Ishikawa (cell line): ENCODE data around the gene SLC43A3.

Experiments used
- CEBPB ChIP-seq: IDR thresholded peaks from 2 replicates; pipeline ENCODE4 v1.6.1; 2012
- CREB1 ChIP-seq: IDR thresholded peaks from 2 replicates; pipeline ENCODE4 v1.6.1; 2012; ENCODE audit warnings: low read depth
- EGR1 ChIP-seq: IDR thresholded peaks from 2 replicates; pipeline ENCODE4 v1.6.1; 2012
- EP300 ChIP-seq: IDR thresholded peaks from 2 replicates; pipeline ENCODE4 v1.6.1; 2012; ENCODE audit warnings: borderline replicate concordance
- FOXM1 ChIP-seq: IDR thresholded peaks from 2 replicates; pipeline ENCODE4 v1.6.1; 2012; ENCODE audit warnings: low read depth, borderline replicate concordance
- MAX ChIP-seq: IDR thresholded peaks from 2 replicates; pipeline ENCODE4 v1.6.1; 2012
- NFIC ChIP-seq: IDR thresholded peaks from 2 replicates; pipeline ENCODE4 v1.6.1; 2012
- RAD21 ChIP-seq: IDR thresholded peaks from 2 replicates; pipeline ENCODE4 v1.6.1; 2012; ENCODE audit warnings: low read depth
- REST ChIP-seq: IDR thresholded peaks from 2 replicates; pipeline ENCODE4 v1.6.1; 2012; ENCODE audit warnings: low read depth, mild to moderate bottlenecking
- TAF1 ChIP-seq: IDR thresholded peaks from 2 replicates; pipeline ENCODE4 v1.6.1; 2012; ENCODE audit warnings: low read depth, mild to moderate bottlenecking
- TCF12 ChIP-seq: IDR thresholded peaks from 2 replicates; pipeline ENCODE4 v1.6.1; 2012; ENCODE audit warnings: low read depth
- TEAD4 ChIP-seq: IDR thresholded peaks from 2 replicates; pipeline ENCODE4 v1.6.1; 2012
- USF1 ChIP-seq: IDR thresholded peaks from 2 replicates; pipeline ENCODE4 v1.6.1; 2012
- YY1 ChIP-seq: IDR thresholded peaks from 2 replicates; pipeline ENCODE4 v1.6.1; 2012; ENCODE audit warnings: low read depth
- ZBTB7A ChIP-seq: IDR thresholded peaks from 2 replicates; pipeline ENCODE4 v1.6.1; 2012; ENCODE audit warnings: low read depth

The SLC43A3 gene

GRCh38 chr11:57377107-57377506 is 49.8 kb downstream of the SLC43A3 start:
- no peak for TF ChIP-seq CEBPB
- TF ChIP-seq USF1 = no peak
- TF ChIP-seq REST = no peak
- no peak for TF ChIP-seq RAD21
- no peak for TF ChIP-seq TAF1
- TF ChIP-seq ZBTB7A = no peak
- no peak for TF ChIP-seq NFIC
- no peak for TF ChIP-seq TEAD4
- no peak for TF ChIP-seq MAX
- no peak for TF ChIP-seq CREB1
- no peak for TF ChIP-seq EGR1
- no peak for TF ChIP-seq YY1
- TF ChIP-seq EP300 = no peak
- TF ChIP-seq TCF12 = no peak
- no peak for TF ChIP-seq FOXM1

- no peak for TF ChIP-seq REST
- TF ChIP-seq CREB1 = no peak
- TF ChIP-seq USF1 = no peak
- no peak for TF ChIP-seq RAD21
- no peak for TF ChIP-seq NFIC
- no peak for TF ChIP-seq TAF1
These were observed 50.5 kb downstream of the SLC43A3 start for GRCh38 chr11:57376095-57377090.

GRCh38 chr11:57375490-57375889 is 51.4 kb downstream of the SLC43A3 start:
- TF ChIP-seq REST (no peak), EP300 (no peak), RAD21 (no peak), NFIC (no peak), ZBTB7A (no peak), CEBPB (no peak)

- TF ChIP-seq RAD21 = no peak
- TF ChIP-seq EGR1 = no peak
- TF ChIP-seq TAF1 = no peak
- no peak for TF ChIP-seq FOXM1
- no peak for TF ChIP-seq ZBTB7A
- no peak for TF ChIP-seq TCF12
- no peak for TF ChIP-seq YY1
- TF ChIP-seq CREB1 = no peak
- no peak for TF ChIP-seq USF1
- no peak for TF ChIP-seq MAX
- no peak for TF ChIP-seq NFIC
- no peak for TF ChIP-seq CEBPB
- TF ChIP-seq EP300 = no peak
- no peak for TF ChIP-seq REST
- TF ChIP-seq TEAD4 = no peak
These were observed 52.0 kb downstream of the SLC43A3 start for GRCh38 chr11:57374966-57375365.
